Nephron (organoid): ENCODE data around the gene ENPP6.
A peak's percentile ranks its signal among the peaks of the same experiment; 100 is the strongest.

Experiments used
- H3K27ac Mint-ChIP-seq, 3 experiments: 2 replicates each; pipeline ENCODE4 v1.8.0; 2020; ENCODE audit warnings: mixed read lengths in 3 of 3, mild to moderate bottlenecking in 2 of 3, moderate library complexity in 1 of 3
- H3K27me3 Mint-ChIP-seq: 2 replicates; pipeline ENCODE4 v1.8.0; 2021; ENCODE audit warnings: low read depth, mild to moderate bottlenecking, moderate library complexity, mixed read lengths
- H3K36me3 Mint-ChIP-seq: 2 replicates; pipeline ENCODE4 v1.8.0; 2020; ENCODE audit warnings: low read depth, mixed read lengths
- H3K4me1 Mint-ChIP-seq: 2 replicates; pipeline ENCODE4 v1.8.0; 2020; ENCODE audit warnings: mixed read lengths
- H3K4me3 Mint-ChIP-seq, 3 experiments: 2 replicates each; pipeline ENCODE4 v1.8.0; 2020; ENCODE audit warnings: mild to moderate bottlenecking in 3 of 3, mixed read lengths in 3 of 3, moderate library complexity in 2 of 3
- H3K9me3 Mint-ChIP-seq: 2 replicates; pipeline ENCODE4 v1.8.0; 2020; ENCODE audit warnings: mixed read lengths
- CTCF ChIP-seq, 3 experiments: fragments of 200-600 bp; sonication (generic); IDR thresholded peaks; one replicate each; pipeline ENCODE4 v1.5.0; 2021; ENCODE audit warnings: antibody characterized with exemption in 3 of 3; ENCODE audit not compliant: unreplicated experiment in 3 of 3

ENPP6 gene

GRCh38 chr4:184232975-184233374 is 15.3 kb upstream of the ENPP6 start:
- no peak for TF ChIP-seq CTCF (IDR thresholded peaks at IDR 0.05; ENCODE audit: unreplicated experiment in 3 of 3)
- H3K36me3 Mint-ChIP-seq: no peaks in the 10 kb centered on the region
- H3K4me1 Mint-ChIP-seq: no peaks in the 10 kb centered on the region
- H3K27ac Mint-ChIP-seq: no peak overlapping the region
- H3K4me3 Mint-ChIP-seq: no peak overlapping the region
- peaks cover 9% of the 10 kb centered on the region for H3K27me3 Mint-ChIP-seq
- peaks cover 8% of the 10 kb centered on the region for H3K9me3 Mint-ChIP-seq

GRCh38 chr4:184232202-184232601 is 14.5 kb upstream of the ENPP6 start:
- no peak for TF ChIP-seq CTCF (IDR thresholded peaks at IDR 0.05; ENCODE audit: unreplicated experiment in 3 of 3)
- Mint-ChIP-seq H3K4me1 (no peaks in the 10 kb centered on the region), H3K27me3 (peaks cover 9% of the 10 kb centered on the region), H3K9me3 (peaks cover 8% of the 10 kb centered on the region), H3K4me3 (no peak overlapping the region), H3K27ac (peak overlapping the region in 1 of 3 experiments; percentile 49), H3K36me3 (no peaks in the 10 kb centered on the region)

GRCh38 chr4:184231573-184231972 is 13.9 kb upstream of the ENPP6 start:
- no peaks in the 10 kb centered on the region for H3K4me1 Mint-ChIP-seq
- H3K27ac Mint-ChIP-seq: no peak overlapping the region
- H3K9me3 Mint-ChIP-seq: peaks cover 8% of the 10 kb centered on the region
- peaks cover 9% of the 10 kb centered on the region for H3K27me3 Mint-ChIP-seq
- no peaks in the 10 kb centered on the region for H3K36me3 Mint-ChIP-seq
- no peak for TF ChIP-seq CTCF (IDR thresholded peaks at IDR 0.05; ENCODE audit: unreplicated experiment in 3 of 3)
- H3K4me3 Mint-ChIP-seq: no peak overlapping the region

- Mint-ChIP-seq H3K36me3 (no peaks in the 10 kb centered on the region), H3K4me1 (no peaks in the 10 kb centered on the region), H3K27ac (no peak overlapping the region), H3K9me3 (peaks cover 18% of the 10 kb centered on the region), H3K27me3 (no peaks in the 10 kb centered on the region), H3K4me3 (no peak overlapping the region)
- TF ChIP-seq CTCF (IDR thresholded peaks at IDR 0.05; ENCODE audit: unreplicated experiment in 3 of 3): no peak
Observed at GRCh38 chr4:184228056-184228705, 10.5 kb upstream of the ENPP6 start.

GRCh38 chr4:184216515-184216914 is 1.2 kb downstream of the ENPP6 start:
- Mint-ChIP-seq H3K4me3 (peak overlapping the region in 2 of 3 experiments; percentile 24 to 26), H3K27me3 (peaks cover 7% of the 10 kb centered on the region), H3K27ac (peak overlapping the region in 2 of 3 experiments; percentile 0 to 39), H3K4me1 (peaks cover 42% of the 10 kb centered on the region), H3K36me3 (no peaks in the 10 kb centered on the region), H3K9me3 (peaks cover 2% of the 10 kb centered on the region)
- no peak for TF ChIP-seq CTCF (IDR thresholded peaks at IDR 0.05; ENCODE audit: unreplicated experiment in 3 of 3)

- Mint-ChIP-seq H3K4me1 (peaks cover 42% of the 10 kb centered on the region), H3K27ac (peak overlapping the region in 2 of 3 experiments; percentile 21 to 32), H3K36me3 (no peaks in the 10 kb centered on the region), H3K4me3 (peak overlapping the region in 1 of 3 experiments; percentile 18), H3K9me3 (peaks cover 2% of the 10 kb centered on the region), H3K27me3 (peaks cover 7% of the 10 kb centered on the region)
- TF ChIP-seq CTCF (IDR thresholded peaks at IDR 0.05; ENCODE audit: unreplicated experiment in 3 of 3): no peak
Observed at GRCh38 chr4:184215709-184216328, 1.9 kb downstream of the ENPP6 start.
